Measurements from ENCODE around the gene PSRC1.

The PSRC1 gene

DNA sequence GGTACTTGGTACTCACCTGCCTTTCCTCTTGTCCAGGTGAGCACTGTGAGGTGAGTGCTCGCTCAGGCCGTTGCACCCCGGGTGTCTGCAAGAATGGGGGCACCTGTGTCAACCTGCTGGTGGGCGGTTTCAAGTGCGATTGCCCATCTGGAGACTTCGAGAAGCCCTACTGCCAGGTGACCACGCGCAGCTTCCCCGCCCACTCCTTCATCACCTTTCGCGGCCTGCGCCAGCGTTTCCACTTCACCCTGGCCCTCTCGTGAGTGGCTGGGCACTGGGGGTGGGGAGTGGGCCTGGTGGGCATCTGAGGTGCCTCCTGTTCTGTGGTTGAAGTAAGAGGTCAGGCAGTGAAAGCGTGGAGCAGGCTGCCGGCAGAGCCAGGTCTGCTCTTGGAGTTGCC lies 21.9 kb downstream of the PSRC1 start:
- Histone ChIP-seq H3K36me3 (ENCODE audit: insufficient read depth, low read length) (no peaks in the 10 kb centered on the region), H4K20me1 (ENCODE audit: insufficient read depth, low read length, poor library complexity, severe bottlenecking) (no peaks in the 10 kb centered on the region), H3K4me1 (ENCODE audit: insufficient read depth, low read length, poor library complexity, severe bottlenecking) (no peaks in the 10 kb centered on the region), H3K4me3 (ENCODE audit: low read length, poor library complexity, severe bottlenecking) (no peak overlapping the region), H3K9ac (ENCODE audit: low read depth, low read length, poor library complexity, severe bottlenecking) (no peak overlapping the region), H2AFZ (ENCODE audit: low read length) (no peak overlapping the region), H3F3A (ENCODE audit: low read depth) (no peaks in the 10 kb centered on the region), H3K9me3 (ENCODE audit: insufficient read depth, low read depth, low read length) (no peaks in the 10 kb centered on the region), H3K79me2 (ENCODE audit: insufficient read depth, low read length) (no peaks in the 10 kb centered on the region), H3K4me2 (ENCODE audit: low read depth, low read length, poor library complexity, severe bottlenecking) (no peak overlapping the region), H3K27me3 (ENCODE audit: insufficient read depth, low read length, poor library complexity, severe bottlenecking) (no peaks in the 10 kb centered on the region), H3K9me2 (replicated peaks; ENCODE audit: low read depth, low read length) (no peaks in the 10 kb centered on the region)
- TF ChIP-seq, protein P1, sequence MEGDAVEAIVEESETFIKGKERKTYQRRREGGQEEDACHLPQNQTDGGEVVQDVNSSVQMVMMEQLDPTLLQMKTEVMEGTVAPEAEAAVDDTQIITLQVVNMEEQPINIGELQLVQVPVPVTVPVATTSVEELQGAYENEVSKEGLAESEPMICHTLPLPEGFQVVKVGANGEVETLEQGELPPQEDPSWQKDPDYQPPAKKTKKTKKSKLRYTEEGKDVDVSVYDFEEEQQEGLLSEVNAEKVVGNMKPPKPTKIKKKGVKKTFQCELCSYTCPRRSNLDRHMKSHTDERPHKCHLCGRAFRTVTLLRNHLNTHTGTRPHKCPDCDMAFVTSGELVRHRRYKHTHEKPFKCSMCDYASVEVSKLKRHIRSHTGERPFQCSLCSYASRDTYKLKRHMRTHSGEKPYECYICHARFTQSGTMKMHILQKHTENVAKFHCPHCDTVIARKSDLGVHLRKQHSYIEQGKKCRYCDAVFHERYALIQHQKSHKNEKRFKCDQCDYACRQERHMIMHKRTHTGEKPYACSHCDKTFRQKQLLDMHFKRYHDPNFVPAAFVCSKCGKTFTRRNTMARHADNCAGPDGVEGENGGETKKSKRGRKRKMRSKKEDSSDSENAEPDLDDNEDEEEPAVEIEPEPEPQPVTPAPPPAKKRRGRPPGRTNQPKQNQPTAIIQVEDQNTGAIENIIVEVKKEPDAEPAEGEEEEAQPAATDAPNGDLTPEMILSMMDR (conservative IDR thresholded peaks at IDR 0.05; ENCODE audit: low read length) = no peak
- TF ChIP-seq EZH2phosphoT487 (IDR thresholded peaks at IDR 0.05; ENCODE audit: borderline replicate concordance) = no peak

DNA sequence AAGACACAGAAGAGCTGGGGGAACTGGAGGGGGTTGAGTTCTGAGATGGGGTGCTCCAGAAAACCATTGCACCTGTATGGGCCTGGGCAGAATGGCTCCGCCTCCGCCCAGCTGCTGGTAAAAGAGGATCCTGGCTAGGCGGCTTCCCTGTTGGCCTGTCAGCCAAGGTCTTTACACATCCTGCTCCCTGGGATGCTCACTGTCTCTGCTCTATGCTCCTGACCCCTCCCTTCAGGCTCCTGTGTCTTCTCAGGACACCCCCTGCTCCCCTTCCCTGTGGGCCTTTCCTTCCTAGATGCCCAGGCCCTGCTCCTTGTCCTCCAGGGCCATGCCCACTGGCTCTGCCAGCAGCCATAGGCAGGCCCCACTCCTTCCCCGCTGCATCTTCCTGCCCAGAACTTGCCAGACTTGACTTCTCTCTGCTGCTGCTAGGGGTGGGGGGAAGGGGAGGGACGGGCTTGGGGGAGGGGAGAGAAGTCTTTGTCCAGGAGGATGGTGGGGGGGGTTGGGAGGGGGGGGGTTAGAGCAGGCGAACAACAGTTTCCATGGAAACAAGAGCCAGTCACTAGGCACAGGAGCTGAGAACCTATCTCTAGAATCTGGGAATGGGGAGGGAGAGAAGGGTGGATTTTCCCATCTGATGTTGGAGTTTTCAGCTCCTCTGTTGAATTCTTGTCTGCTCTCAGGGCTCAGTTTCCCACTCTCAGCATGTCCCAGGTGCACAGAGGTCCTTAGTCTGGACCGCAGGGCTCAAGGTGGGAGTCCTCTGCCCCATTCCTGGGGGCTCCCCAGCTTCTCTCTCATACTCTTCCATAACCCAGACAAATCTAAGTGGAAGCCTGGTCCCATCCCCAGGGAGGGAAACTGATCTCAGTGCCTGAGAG lies 23.0 kb downstream of the PSRC1 start:
- Histone ChIP-seq H3K9ac (ENCODE audit: low read depth, low read length, poor library complexity, severe bottlenecking) (no peak overlapping the region), H3K4me2 (ENCODE audit: low read depth, low read length, poor library complexity, severe bottlenecking) (no peak overlapping the region), H3K79me2 (ENCODE audit: insufficient read depth, low read length) (no peaks in the 10 kb centered on the region), H2AFZ (ENCODE audit: low read length) (no peak overlapping the region), H3F3A (ENCODE audit: low read depth) (no peaks in the 10 kb centered on the region), H3K9me3 (ENCODE audit: insufficient read depth, low read depth, low read length) (no peaks in the 10 kb centered on the region), H4K20me1 (ENCODE audit: insufficient read depth, low read length, poor library complexity, severe bottlenecking) (no peaks in the 10 kb centered on the region), H3K36me3 (ENCODE audit: insufficient read depth, low read length) (no peaks in the 10 kb centered on the region), H3K27me3 (ENCODE audit: insufficient read depth, low read length, poor library complexity, severe bottlenecking) (no peaks in the 10 kb centered on the region), H3K4me1 (ENCODE audit: insufficient read depth, low read length, poor library complexity, severe bottlenecking) (no peaks in the 10 kb centered on the region), H3K9me2 (replicated peaks; ENCODE audit: low read depth, low read length) (no peaks in the 10 kb centered on the region), H3K4me3 (ENCODE audit: low read length, poor library complexity, severe bottlenecking) (no peak overlapping the region)
- no peak for TF ChIP-seq EZH2phosphoT487 (IDR thresholded peaks at IDR 0.05; ENCODE audit: borderline replicate concordance)
- TF ChIP-seq, protein P1 (conservative IDR thresholded peaks at IDR 0.05; ENCODE audit: low read length) = no peak

GRCh38 chr1:109258481-109259466 lies 24.2 kb downstream of the PSRC1 start:
- Histone ChIP-seq H3K36me3 (ENCODE audit: insufficient read depth, low read length) (no peaks in the 10 kb centered on the region), H3K4me3 (ENCODE audit: low read length, poor library complexity, severe bottlenecking) (no peak overlapping the region), H3F3A (ENCODE audit: low read depth) (no peaks in the 10 kb centered on the region), H3K79me2 (ENCODE audit: insufficient read depth, low read length) (no peaks in the 10 kb centered on the region), H3K27me3 (ENCODE audit: insufficient read depth, low read length, poor library complexity, severe bottlenecking) (no peaks in the 10 kb centered on the region), H3K9me3 (ENCODE audit: insufficient read depth, low read depth, low read length) (no peaks in the 10 kb centered on the region), H3K9me2 (replicated peaks; ENCODE audit: low read depth, low read length) (no peaks in the 10 kb centered on the region), H2AFZ (ENCODE audit: low read length) (no peak overlapping the region), H4K20me1 (ENCODE audit: insufficient read depth, low read length, poor library complexity, severe bottlenecking) (no peaks in the 10 kb centered on the region), H3K4me2 (ENCODE audit: low read depth, low read length, poor library complexity, severe bottlenecking) (no peak overlapping the region), H3K9ac (ENCODE audit: low read depth, low read length, poor library complexity, severe bottlenecking) (no peak overlapping the region), H3K4me1 (ENCODE audit: insufficient read depth, low read length, poor library complexity, severe bottlenecking) (no peaks in the 10 kb centered on the region)
- TF ChIP-seq, protein P1 (conservative IDR thresholded peaks at IDR 0.05; ENCODE audit: low read length) = no peak
- TF ChIP-seq EZH2phosphoT487 (IDR thresholded peaks at IDR 0.05; ENCODE audit: borderline replicate concordance) = no peak
